GM12878 (cell line): ENCODE results near the gene LACTBL1.

Source experiments
- MAX ChIP-seq: IDR thresholded peaks from 2 replicates; pipeline ENCODE4 v1.6.1; 2012; ENCODE audit warnings: low read depth, low read length, improper control_type of control experiment
- ZBTB40 ChIP-seq: fragments of 450-650 bp; IDR thresholded peaks from 2 replicates; pipeline ENCODE4 v1.6.1; 2016; ENCODE audit warnings: mild to moderate bottlenecking, moderate library complexity, borderline replicate concordance

- no peak for TF ChIP-seq ZBTB40
- no peak for TF ChIP-seq MAX
Observed at GRCh38 chr1:23004112-23004511, 31.4 kb upstream of the LACTBL1 start.
